ENCODE measurements around the gene SHANK1. TPM values are rescaled to one million over a fixed set of nuclear protein-coding genes. Genes with fewer than 3 reads are reported as not detected.

Gene SHANK1
- total RNA-seq, 6 experiments from 2014 or later = 0.07 to 0.62 (median 0.25) TPM; not detected in 2

GRCh38 chr19:50636317-50637085 lies 83.1 kb downstream of the SHANK1 start:
- intact Hi-C loops (cut with DNase I) = no loop called here
- H3K4me3 ChIP-seq = no peak overlapping the region
- DNase-seq (no peak), ATAC-seq (no peak)
- H3K4me1 ChIP-seq = no peaks in the 10 kb centered on the region
- WGBS (ENCODE audit: insufficient coverage, low coverage, low lambda C conversion rate, missing lambda C conversion rate) = 73% methylated on average over 3 of the region's 5 CpGs
- no peaks in the 10 kb centered on the region for H3K36me3 ChIP-seq
- TF ChIP-seq POLR2A (IDR thresholded peaks at IDR 0.05) (no peak), CTCF (IDR thresholded peaks at IDR 0.05) (no peak)
- H3K27me3 ChIP-seq = no peaks in the 10 kb centered on the region
- peaks cover 0 to 4% (median 0%) of the 10 kb centered on the region in 4 donors for H3K9me3 ChIP-seq
- H3K27ac ChIP-seq = no peak overlapping the region

GRCh38 chr19:50633973-50634372 lies 85.6 kb downstream of the SHANK1 start:
- WGBS (ENCODE audit: insufficient coverage, low coverage, low lambda C conversion rate, missing lambda C conversion rate) = 77% methylated on average over 2 of the region's 2 CpGs
- no peaks in the 10 kb centered on the region for H3K36me3 ChIP-seq
- no peaks in the 10 kb centered on the region for H3K4me1 ChIP-seq
- H3K27me3 ChIP-seq = no peaks in the 10 kb centered on the region
- H3K27ac ChIP-seq = no peak overlapping the region
- no peak for TF ChIP-seq POLR2A (IDR thresholded peaks at IDR 0.05)
- TF ChIP-seq CTCF (IDR thresholded peaks at IDR 0.05) = no peak
- H3K4me3 ChIP-seq = no peak overlapping the region
- no peak for DNase-seq
- intact Hi-C loops (cut with DNase I) = no loop called here
- H3K9me3 ChIP-seq = peaks cover 0 to 4% (median 0%) of the 10 kb centered on the region in 4 donors
- no peak for ATAC-seq

DNA sequence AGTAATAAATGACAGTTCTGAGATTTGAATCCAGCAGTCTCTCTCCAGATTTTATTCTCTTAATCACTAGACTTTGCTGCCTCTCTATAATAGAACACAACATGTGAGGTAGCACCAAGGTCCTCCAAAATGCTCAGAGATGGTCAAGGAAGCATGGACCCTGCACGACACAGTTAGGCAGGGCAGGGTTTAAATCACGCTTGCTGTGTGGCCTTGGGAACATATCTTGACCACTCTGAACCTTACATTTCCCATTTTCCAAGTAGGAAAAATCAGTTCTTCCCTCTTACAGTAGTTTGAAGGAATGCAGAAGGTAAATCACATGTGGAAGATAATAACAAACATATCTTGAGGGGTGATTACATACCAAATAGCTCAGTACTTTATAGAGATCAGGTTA lies 86.2 kb downstream of the SHANK1 start:
- Histone ChIP-seq H3K4me3 (no peak overlapping the region), H3K9me3 (peaks cover 0 to 4% (median 0%) of the 10 kb centered on the region in 4 donors), H3K27ac (no peak overlapping the region), H3K36me3 (no peaks in the 10 kb centered on the region), H3K4me1 (no peaks in the 10 kb centered on the region), H3K27me3 (no peaks in the 10 kb centered on the region)
- intact Hi-C loops (cut with DNase I) = no loop called here
- ATAC-seq (no peak), DNase-seq (no peak)
- TF ChIP-seq CTCF (IDR thresholded peaks at IDR 0.05) (no peak), POLR2A (IDR thresholded peaks at IDR 0.05) (no peak)
- WGBS (ENCODE audit: insufficient coverage, low coverage, low lambda C conversion rate, missing lambda C conversion rate) = 41% methylated on average over 2 of the region's 2 CpGs

DNA sequence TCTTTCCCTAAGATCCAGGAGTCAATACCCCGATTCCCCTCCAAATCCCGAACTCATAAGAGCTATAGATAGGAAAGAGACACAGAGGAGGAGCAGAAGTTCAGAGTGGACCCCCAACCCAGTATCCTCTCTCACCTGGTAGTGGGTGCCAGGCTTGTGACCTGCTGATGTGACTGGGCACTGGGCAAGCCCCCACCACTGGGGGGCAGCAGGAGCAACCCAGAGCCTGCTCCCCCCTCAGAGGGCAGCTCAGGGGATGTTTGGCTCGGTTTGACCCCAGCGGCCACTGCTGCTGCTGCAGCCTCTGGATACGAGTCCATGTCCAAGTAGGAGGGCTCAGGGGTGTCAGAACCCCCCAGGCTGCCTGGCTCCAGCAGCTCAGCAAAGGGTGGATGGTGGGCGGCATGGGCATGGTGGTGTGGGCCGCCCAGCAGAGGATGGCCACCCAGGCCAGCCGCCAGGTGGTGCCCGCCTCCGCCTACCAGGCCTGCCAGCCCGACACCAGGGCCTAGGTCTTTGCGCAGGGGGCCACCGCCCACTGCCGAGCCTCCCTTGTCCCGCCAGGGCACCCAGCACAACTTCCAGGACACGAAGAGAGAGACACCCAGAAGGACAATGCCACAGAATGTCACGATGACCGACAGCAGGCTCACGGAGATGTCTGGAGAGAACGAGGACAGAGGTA lies 87.3 kb downstream of the SHANK1 start:
- H3K27me3 ChIP-seq = no peaks in the 10 kb centered on the region

More for the DNA sequence above, 87.3 kb downstream of the SHANK1 start:
- ATAC-seq (peak in 1 of 4 donors; percentile 16), DNase-seq (no peak)
- no peak for TF ChIP-seq CTCF (IDR thresholded peaks at IDR 0.05)
- no peak for TF ChIP-seq POLR2A (IDR thresholded peaks at IDR 0.05)
- H3K9me3 ChIP-seq = peaks cover 0 to 4% (median 0%) of the 10 kb centered on the region in 4 donors
- H3K4me3 ChIP-seq = no peak overlapping the region
- intact Hi-C loops (cut with DNase I) = no loop called here
- no peaks in the 10 kb centered on the region for H3K36me3 ChIP-seq
- H3K27ac ChIP-seq = no peak overlapping the region
- no peaks in the 10 kb centered on the region for H3K4me1 ChIP-seq
- 48% methylated on average over 6 of the region's 20 CpGs for WGBS (ENCODE audit: insufficient coverage, low coverage, low lambda C conversion rate, missing lambda C conversion rate)
